Embryonic facial prominence (tissue), 1 donor: ENCODE results near the gene KRTAP10-12.
"Not testable (repeated sequence)": the region's sequence is repeated elsewhere in the genome, so short reads cannot be mapped to it uniquely, and the experiment has no call there.

Source experiments
- DNase-seq: peaks from one replicate; pipeline ENCODE4 v3.0.0-alpha.2; 2016; ENCODE audit errors: extremely low spot score

KRTAP10-12 gene, protein sequence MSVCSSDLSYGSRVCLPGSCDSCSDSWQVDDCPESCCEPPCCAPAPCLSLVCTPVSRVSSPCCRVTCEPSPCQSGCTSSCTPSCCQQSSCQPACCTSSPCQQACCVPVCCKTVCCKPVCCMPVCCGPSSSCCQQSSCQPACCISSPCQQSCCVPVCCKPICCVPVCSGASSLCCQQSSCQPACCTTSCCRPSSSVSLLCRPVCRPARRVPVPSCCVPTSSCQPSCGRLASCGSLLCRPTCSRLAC

DNA sequence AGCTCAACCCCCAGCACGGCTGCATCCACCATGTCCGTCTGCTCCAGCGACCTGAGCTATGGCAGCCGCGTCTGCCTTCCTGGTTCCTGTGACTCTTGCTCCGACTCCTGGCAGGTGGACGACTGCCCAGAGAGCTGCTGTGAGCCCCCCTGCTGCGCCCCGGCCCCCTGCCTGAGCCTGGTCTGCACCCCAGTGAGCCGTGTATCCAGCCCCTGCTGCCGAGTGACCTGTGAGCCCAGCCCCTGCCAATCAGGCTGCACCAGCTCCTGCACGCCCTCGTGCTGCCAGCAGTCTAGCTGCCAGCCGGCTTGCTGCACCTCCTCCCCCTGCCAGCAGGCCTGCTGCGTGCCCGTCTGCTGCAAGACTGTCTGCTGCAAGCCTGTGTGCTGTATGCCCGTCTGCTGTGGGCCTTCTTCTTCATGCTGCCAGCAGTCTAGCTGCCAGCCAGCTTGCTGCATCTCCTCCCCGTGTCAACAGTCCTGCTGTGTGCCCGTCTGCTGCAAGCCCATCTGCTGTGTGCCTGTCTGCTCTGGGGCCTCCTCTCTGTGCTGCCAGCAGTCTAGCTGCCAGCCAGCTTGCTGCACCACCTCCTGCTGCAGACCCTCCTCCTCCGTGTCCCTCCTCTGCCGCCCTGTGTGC lies at the start of gene KRTAP10-12:
Gene KRTAP10-12, plus strand, starts transcription at position 1 of the 639 bp plus-strand sequence. Its CDS starts 30 bp downstream, at position 31.
- DNase-seq: not testable (repeated sequence)

DNA sequence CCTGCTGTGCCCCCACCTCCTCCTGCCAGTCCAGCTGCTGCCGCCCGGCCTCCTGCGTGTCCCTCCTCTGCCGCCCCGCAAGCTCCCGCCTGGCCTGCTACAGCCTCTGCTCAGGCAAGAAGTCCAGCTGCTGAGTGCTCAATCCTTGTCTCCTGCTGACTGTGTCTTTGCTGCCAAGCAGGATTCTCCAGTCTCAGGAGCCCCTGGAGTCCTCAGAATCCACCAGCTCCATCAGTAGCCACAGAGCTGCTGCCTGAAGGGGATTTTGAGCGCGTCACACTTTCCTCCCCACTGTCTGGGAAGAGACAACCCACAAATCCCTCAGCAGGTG lies 49.8 kb upstream of the KRTAP10-12 start:
- DNase-seq: no peak

DNA sequence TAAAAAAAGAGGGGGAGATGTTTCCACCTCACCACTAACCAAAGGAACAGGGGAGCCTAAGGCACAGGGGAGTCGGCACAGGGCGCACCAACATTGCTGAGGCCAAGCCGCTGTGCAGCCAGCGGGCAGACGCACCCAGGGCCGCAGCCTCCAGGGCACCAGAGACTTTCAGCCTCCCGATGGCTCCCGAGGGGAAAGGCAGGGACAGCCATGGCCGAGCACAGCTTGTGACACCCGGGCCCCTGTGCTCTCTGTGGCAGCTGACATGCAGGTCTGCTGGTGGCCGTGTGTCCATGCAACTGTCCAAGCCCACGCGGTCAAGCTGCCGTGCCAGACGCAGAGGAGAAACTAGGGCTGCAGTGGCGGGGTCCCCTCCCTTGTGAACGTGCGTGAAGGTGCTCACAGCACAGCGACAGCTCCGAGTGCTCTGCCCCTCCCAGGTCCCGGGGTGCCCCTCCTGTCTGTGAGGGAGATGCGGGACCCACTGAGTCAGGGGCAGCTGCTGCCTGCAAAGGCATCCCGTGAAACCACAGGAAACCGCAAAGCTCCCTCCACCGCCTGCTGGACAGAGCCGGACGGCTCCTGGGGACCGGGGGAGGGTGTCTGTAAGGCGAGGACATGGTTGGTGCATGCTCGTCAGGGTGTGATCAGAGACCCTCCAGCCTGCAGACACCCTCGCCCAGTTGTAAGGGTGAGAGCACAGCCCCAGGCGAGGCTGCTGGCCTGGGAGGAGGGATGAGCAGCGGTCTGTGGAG lies 48.2 kb upstream of the KRTAP10-12 start:
- DNase-seq: no peak

DNA sequence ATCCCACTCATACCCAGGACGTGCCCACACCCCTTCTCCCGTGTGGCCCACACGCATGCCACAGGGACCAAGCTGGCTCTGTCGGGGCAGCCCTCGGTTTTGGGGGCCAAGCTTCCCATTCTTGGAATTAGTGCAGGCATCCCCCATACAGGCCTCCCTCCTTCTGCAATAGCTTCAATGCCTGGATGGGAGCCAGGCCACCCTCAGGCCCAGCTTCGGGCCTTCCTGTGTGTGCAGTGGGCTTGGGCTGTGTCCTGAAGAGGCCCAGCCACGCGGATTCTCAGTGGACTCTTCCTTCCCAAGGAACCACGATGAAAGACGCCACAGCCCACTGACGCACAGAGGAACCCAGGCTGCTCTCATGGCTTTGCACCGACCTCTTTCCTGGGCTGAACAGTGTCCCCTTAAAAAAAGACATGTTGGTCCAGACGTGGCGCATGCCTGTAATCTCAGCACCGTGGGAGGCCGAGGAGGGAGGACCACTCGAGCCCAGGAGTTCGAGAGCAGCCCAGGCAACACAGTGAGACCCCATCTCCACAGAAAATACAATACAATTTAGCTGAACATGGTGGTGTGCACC lies 47.4 kb upstream of the KRTAP10-12 start:
- DNase-seq: no peak

DNA sequence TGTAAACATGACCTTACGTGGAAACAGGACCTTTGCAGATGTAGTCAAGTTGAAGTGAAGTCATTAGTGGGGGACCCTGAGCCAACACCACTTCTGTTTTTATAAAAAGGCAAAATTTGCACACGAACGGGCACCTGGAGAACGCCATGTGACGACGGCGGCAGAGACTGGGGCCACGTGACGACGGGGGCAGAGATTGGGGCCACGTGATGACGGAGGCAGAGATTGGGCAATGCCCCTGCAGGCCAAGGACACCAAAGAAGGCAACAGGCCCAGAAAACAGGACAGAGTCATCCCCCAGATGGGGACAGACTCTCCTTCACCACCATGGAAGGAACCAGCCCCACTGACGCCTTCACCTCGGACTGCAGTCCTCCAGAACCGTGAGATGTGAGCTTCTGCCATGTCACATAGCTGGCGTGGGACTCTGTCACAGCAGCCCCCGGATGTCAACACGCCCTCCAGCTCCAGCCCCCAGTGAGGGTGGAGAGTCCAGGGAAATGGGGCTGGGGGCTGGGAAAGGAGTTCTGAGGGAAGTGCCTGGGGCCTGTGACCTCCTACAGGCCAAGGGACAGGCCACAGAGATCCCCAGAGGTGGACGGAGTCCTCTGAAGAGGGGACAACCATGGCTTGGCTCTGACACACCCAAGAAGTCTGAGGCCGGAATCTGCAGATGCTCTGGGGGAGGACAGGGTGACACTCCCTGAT lies 46.6 kb upstream of the KRTAP10-12 start:
- DNase-seq: no peak

DNA sequence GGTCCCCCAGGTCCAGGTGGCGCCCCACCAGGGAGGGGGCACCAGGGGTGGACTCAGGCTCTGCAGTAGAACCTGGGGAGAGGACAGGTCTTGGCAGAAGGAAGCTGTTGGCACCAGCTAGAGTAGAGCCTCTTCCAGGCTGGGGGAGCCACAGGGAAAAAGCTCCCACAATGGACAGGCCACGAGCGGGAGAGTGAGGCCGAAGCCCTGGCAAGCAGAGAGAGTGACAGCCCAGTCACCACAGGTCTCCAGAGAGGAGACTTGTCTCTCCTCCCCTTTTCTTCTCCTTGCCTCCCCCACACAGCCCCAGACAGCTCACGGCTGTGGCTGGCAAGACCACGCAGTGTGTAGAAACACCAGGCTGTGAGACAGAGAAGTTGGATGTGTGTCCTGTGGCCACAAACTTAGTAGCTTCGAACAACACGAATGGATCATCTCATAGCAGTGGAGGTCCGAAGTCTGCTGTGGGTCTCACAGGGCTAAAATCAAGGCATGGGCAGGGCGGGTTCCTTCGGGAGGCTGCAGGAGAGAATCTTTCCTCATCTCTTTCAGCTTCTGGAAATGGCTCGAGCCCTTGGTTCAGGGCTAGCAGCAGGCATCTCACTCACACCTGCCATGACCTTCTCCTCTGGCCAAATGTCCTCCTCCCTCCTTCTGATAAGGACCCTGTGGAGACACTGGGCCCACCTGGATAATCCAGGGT lies 45.8 kb upstream of the KRTAP10-12 start:
- DNase-seq: no peak

DNA sequence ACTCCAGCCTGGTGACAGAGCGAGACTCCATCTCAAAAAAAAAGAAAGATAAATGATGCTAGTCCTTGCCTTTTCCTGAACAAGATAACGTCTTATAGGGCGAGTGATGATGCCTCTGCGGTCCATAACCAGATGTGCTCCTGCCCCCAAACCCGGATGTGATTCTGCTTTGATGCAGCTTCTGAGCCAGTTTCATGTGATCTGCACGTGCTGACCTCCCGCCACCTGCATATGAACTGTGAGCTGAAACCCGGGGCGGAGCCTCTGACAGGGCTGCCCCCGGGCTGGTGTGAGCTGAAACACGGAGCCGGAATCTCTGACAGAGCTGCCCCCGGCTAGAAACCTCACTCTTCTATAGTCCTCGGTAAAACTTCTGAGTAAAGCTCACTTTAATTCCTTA lies 43.8 kb upstream of the KRTAP10-12 start:
- no peak for DNase-seq

DNA sequence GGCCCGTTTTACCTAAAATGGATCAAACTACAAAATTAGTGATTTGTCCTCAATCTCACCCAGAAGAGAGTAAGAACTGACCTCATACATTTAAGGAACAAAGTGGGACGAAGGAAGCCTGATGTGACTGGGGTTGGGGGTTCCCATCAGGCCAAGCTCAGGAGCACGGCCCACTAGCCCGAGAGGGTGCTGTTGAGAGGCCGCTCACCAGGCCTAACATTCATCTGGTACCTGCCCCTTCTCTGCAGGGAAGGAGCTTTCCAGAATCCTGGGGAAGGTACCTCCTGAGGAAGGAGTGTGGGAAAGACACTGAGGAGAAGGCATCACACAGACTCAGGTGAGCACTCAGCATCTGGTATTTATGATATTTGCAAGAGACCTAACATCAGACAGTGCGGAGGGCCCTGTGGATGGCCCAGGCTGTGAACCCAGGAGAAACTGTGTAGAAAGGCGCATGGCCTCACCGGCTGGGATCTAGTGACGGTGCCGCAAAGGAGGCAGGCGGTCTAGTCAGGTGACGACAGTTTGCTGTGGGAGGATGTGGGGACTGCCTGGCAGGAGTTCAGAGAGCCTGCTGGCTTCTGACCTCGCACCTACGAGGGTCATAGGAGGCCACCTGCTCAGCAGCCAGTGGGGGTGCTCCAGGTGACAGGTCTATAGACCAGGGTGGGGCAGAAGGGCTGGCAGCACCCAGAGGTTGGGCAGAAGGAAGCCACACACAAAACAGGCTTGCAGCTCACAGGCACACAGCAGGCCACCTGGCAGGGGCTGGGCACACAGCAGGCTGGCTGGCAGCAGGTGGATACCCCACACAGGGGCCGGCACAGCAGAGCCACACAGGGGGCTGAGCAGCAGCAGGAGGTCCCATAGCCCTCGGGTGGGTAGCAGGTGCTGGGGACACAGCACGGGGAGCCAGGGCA lies 43.1 kb upstream of the KRTAP10-12 start:
- DNase-seq: no peak

DNA sequence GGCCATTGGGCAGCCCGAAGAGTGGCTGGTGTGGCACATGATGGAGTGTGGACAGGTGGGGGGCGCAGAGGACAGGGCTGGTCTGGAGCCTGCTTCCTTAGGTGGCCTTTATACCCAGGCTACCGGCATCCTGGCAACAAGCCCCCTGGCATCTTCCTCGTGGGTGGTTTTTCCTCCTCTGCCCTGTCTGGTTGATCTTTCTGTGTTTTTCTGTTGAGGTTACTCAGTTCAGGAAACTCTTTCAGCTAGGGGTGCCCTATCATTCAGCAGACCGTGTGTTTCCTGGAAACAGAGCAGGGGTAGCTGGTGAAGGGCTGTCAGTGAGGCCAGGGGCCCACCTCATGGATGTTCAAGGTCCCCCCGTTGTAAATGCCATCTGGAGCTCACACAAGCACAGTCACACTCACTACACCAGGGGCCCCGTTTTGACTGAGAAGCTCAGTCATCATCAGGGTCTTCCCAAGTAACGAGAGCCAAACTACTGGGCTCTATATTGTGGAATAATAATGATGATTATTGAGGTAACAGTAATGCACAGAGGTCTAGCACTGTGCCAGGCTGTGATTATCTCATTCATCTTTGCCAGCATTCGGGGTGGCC lies 42.3 kb upstream of the KRTAP10-12 start, which contains the start of gene KRTAP12-4:
Gene KRTAP12-4, minus strand, starts transcription at position 84 of the 600 bp plus-strand sequence. Its CDS starts 45 bp downstream, at position 39.
- no peak for DNase-seq

DNA sequence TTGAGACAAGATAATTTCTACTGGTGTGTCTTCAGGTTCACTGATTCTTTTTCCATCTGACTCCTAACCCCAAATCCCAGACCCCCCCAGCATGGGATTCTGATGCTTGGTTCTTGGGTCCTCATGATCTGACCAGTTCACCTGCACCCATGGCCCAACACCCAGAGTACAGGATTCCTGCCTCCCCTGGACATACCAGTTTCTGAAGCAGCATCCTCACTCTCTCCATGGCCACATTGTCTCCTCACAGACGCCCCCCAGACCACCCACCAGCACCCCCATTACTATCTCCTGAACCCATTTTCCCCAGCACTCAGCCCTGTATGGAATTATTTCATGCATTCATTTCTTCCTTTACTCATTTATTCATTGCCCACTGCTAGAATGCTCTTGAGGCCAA lies 40.1 kb upstream of the KRTAP10-12 start:
- DNase-seq: no peak

DNA sequence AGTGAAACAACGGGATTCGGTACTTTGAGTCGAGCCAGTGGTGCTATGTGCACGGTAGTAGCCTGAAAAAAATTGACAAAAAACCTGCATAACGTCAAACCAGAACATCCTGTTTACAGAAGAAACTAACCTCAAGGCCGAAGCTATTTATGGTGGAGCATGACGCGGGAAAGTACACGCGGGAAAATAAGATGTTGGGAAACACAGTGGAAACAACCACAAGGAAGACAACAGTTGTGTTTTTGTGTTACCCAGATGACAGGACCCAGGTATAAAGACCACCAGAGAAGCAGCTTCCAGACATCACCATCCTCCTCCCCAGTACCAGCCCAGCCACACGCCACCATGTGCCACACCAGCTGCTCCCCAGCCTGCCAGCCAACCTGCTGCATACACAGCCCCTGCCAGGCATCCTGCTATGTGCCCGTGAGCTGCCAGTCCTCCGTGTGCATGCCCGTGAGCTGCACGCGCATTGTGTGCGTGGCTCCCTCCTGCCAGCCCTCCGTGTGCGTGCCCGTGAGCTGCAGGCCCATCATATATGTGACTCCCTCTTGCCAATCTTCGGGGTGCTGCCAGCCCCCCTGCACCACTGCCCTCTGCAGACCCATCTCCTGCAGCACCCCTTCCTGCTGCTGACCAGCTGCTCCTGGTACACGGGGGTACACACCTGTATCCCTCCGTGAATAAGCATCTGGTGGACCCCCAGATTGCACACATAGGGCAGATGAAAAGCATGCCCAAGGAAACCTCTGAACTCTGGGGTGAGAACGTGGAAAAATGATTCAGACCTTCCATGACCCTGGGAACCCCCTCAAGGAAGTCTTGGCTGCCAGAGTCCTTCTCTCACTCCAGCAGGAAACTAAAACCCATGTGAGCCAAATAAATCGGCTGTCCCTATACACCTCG lies 39.1 kb upstream of the KRTAP10-12 start, which contains the start of gene KRTAP12-3:
Gene KRTAP12-3, plus strand, starts transcription at position 298 of the 906 bp plus-strand sequence. Its CDS starts 48 bp downstream, at position 346.
- no peak for DNase-seq

DNA sequence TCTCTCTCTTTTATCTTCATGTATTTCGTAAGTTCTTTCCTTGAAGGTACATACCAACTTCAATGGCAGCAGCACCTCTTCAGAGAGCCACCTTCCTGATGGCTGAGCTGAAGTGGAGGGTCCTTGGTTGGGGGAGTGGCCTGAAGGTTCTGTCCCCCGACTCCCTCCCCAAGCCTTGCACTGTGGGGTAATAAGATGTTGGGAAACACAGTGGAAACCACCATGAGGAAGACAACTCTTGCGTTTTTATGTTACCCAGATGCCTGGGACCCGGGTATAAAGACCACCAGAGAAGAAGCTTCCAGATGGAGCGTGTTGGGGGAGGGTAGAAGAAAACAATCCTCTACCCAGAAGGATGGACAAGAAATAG lies 38.4 kb upstream of the KRTAP10-12 start:
- no peak for DNase-seq

DNA sequence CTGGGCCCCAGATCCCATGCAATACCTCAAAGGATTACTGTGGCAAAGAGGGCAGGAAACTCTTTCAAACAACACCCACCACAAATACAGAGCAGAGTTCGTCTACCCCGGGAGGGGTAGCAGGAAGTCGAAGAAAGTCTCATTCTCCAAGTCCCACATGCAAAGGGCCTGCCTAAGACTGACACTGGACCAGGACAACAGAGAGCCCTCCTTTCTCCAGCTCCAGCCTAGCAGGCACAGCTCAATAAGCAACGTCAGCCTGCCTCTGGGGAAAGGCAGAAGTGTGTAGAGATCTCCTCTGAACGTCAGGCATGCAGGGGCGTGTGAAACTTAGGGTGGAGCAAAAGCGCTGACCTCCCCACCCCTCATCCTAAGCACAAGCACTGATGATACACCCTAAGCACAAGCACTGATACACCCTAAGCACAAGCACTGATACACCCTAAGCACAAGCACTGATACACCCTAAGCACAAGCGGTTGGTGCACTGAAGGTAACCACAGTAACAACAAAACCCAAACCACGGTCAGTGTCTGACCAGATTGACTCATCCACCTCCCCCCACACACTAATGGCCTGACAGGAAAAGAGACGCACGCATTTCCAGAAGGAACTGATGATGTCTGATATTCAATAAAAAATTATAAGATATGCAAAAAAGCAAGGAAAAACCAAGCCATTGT lies 37.9 kb upstream of the KRTAP10-12 start:
- no peak for DNase-seq

DNA sequence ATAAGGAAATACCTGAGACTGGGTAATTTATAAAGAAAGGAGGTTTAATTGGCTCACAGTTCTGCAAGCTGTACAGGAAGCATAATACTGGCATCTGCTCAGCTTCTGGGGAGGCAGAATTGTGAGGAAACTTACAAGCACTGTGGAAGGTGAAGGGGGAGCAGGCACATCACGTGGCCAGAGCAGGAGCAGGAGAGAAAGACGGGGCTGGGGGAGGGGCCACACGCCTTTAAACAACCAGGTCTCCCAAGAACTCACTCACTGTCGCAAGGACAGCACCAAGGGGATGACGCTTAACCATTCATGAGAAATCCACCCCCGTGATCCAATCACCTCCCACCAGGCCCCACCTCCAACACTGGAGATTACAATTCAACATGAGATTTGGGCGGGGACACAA lies 35.4 kb upstream of the KRTAP10-12 start:
- not testable (repeated sequence) for DNase-seq

DNA sequence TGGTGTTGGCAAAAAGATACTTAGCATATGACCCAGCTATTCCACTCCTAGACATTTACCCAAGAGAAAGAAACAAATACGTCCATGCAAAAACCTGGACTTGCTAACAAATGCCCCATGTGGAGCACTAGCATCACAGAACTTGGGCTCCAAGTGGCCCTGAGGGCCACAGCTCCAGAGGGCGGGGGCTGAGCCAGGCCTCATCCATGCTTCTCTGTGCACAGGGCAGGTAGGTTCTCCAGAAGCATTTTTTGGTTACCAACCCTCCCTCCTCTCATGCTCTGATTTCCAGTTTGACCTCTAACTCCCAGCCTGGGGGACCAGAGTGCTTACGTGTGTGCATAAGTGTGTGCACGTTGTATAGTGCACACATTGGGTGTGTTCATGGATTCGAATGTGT lies 32.3 kb upstream of the KRTAP10-12 start:
- no peak for DNase-seq

DNA sequence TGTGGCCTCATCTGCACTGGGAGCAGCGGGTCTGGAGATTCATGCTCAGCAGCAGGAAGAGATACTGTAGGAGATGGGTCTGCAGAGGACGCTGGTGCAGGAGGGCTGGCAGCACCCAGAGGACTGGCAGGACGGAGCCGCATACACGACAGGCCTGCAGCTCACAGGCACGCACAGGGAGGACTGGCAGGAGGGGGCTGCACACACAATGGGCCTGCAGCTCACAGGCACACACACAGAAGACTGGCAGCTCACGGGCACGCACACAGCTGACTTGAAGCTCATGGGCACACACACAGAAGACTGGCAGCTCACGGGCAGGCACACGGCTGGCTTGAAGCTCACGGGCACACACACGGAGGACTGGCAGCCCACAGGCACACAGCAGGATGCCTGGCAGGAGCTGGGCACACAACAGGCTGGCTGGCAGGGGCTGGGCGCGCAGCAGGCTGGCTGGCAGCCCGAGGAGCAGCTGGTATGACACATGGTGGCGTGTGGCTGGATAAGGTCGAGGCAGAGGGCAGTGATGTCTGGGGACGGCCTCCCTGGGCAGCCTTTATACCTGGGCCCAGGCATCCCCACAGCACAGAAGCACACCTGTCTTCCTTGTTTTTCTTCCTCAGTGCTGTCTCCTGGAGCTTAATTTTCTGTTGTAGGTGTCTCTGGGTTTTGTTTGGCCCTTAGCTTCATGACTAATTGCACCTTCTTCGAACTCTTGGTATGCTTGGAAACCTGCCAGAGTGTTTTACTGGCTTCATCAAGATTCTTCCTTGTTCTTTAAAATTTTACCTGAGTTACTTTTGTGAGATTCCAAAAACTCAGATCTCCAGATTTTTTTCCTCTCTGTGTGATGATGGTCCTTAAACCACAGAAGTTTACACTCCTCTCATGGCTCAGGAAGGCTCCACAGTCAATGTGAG lies 30.3 kb upstream of the KRTAP10-12 start, which contains the start of gene KRTAP12-2:
Gene KRTAP12-2, minus strand, starts transcription at position 527 of the 920 bp plus-strand sequence. Its CDS starts 41 bp downstream, at position 486.
- DNase-seq: no peak

DNA sequence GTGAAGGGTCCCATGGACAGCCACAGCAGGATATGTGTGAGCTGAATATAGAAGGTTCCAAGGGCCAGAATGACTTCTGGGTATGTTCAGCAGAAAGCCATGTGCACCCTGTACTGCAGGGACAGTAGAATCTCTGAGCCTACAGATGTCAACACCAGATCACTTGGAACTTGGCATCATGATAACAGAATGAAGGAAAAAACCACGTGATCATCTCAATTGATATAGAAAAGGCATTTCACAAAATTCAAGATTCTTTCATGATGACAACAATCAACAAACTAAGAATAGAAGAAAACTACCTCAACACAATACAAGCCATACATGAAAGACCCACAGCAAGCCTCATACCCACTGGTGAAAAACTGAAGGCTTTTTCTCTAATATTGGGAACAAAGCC lies 29.4 kb upstream of the KRTAP10-12 start:
- DNase-seq: no peak
